GM19351 (cell line): Measurements from ENCODE around the gene PLXNA3.
"Not testable (repeated sequence)": the region's sequence is repeated elsewhere in the genome, so short reads cannot be mapped to it uniquely, and the experiment has no call there.

ENCODE experiments used
- ATAC-seq: cut with Tn5 transposase; IDR thresholded peaks from one replicate; pipeline ENCODE4 v1.9.1; 2021; ENCODE audit warnings: mild to moderate bottlenecking, moderate library complexity; ENCODE audit not compliant: unreplicated experiment

The PLXNA3 gene

GRCh38 chrX:154495472-154495922 lies 37.4 kb downstream of the PLXNA3 start:
- no peak for ATAC-seq

GRCh38 chrX:154496591-154497137 lies 38.6 kb downstream of the PLXNA3 start:
- ATAC-seq = not testable (repeated sequence)

- not testable (repeated sequence) for ATAC-seq
These were observed 43.3 kb downstream of the PLXNA3 start for GRCh38 chrX:154501423-154501822.

GRCh38 chrX:154502098-154502497 lies 44.0 kb downstream of the PLXNA3 start:
- no peak for ATAC-seq

GRCh38 chrX:154502989-154503388 lies 44.9 kb downstream of the PLXNA3 start:
- ATAC-seq = no peak

- ATAC-seq = no peak
These were observed 47.7 kb downstream of the PLXNA3 start for GRCh38 chrX:154505734-154506133.

- ATAC-seq = no peak
These were observed 48.6 kb downstream of the PLXNA3 start for GRCh38 chrX:154506483-154507332.

GRCh38 chrX:154507673-154508383 lies 49.7 kb downstream of the PLXNA3 start:
- no peak for ATAC-seq

GRCh38 chrX:154508384-154508745 lies 50.3 kb downstream of the PLXNA3 start:
- no peak for ATAC-seq

GRCh38 chrX:154509455-154509854 lies 51.4 kb downstream of the PLXNA3 start:
- no peak for ATAC-seq

GRCh38 chrX:154511761-154512160 lies 53.7 kb downstream of the PLXNA3 start:
- ATAC-seq = no peak

- no peak for ATAC-seq
These were observed 54.9 kb downstream of the PLXNA3 start for GRCh38 chrX:154512879-154513553.

- ATAC-seq = no peak
These were observed 55.6 kb downstream of the PLXNA3 start for GRCh38 chrX:154513716-154514115.

- ATAC-seq = no peak
These were observed 57.2 kb downstream of the PLXNA3 start for GRCh38 chrX:154515090-154515965.

GRCh38 chrX:154515966-154516655 lies 58.0 kb downstream of the PLXNA3 start, which contains the start of gene FAM3A:
Gene FAM3A, minus strand, starts transcription at chrX:154516232. Its CDS starts 460 bp downstream, at chrX:154515772.
- ATAC-seq = peak; percentile 82

- ATAC-seq = peak; percentile 5
These were observed 58.6 kb downstream of the PLXNA3 start for GRCh38 chrX:154516656-154517100.

GRCh38 chrX:154517101-154517781 lies 59.2 kb downstream of the PLXNA3 start:
- ATAC-seq = no peak

GRCh38 chrX:154519389-154519788 lies 61.3 kb downstream of the PLXNA3 start:
- no peak for ATAC-seq
